ENCODE results near the gene RPL28. TPM values are rescaled to one million over a fixed set of nuclear protein-coding genes. Genes with fewer than 3 reads are reported as not detected.
A peak's percentile ranks its signal among the peaks of the same experiment; 100 is the strongest.

RPL28 gene
- total RNA-seq, 2 donors from 2014 or later = 1,672 to 1,902 TPM

- Mint-ChIP-seq H3K27ac (no peak overlapping the region), H3K4me1 (peaks cover 7% of the 10 kb centered on the region), H3K27me3 (ENCODE audit: insufficient read depth) (peaks cover 55% of the 10 kb centered on the region), H3K36me3 (ENCODE audit: low read depth) (no peaks in the 10 kb centered on the region), H3K4me3 (no peak overlapping the region), H3K9me3 (peaks cover 3% of the 10 kb centered on the region)
- no peak for TF ChIP-seq CTCF (conservative IDR thresholded peaks at IDR 0.05)
- Histone ChIP-seq H3K9me3 (ENCODE audit: control insufficient read depth, low read length) (no peaks in the 10 kb centered on the region), H3K4me3 (ENCODE audit: low read length) (no peak overlapping the region), H3K4me1 (ENCODE audit: control insufficient read depth, insufficient read depth, low read length) (no peaks in the 10 kb centered on the region), H3K27ac (ENCODE audit: low read depth, low read length) (no peak overlapping the region), H3K36me3 (ENCODE audit: control insufficient read depth, insufficient read depth, low read length) (no peaks in the 10 kb centered on the region), H3K9ac (ENCODE audit: extremely low read depth, low read length, poor library complexity, severe bottlenecking) (no peak overlapping the region), H3K27me3 (ENCODE audit: control insufficient read depth, insufficient read depth, low read length, poor library complexity, severe bottlenecking) (peaks cover 79% of the 10 kb centered on the region)
- no peak for DNase-seq
- 73 to 75% methylated on average over 4 to 5 of the region's 5 CpGs for WGBS, 2 experiments (ENCODE audit: insufficient coverage in 1 of 2, insufficient read length in 1 of 2)
These were observed 53.3 kb downstream of the RPL28 start for GRCh38 chr19:55439052-55439451.

GRCh38 chr19:55440411-55441105, 54.8 kb downstream of the RPL28 start:
- peaks cover 3% of the 10 kb centered on the region for H3K9me3 Mint-ChIP-seq
- no peak for TF ChIP-seq CTCF (conservative IDR thresholded peaks at IDR 0.05)
- Histone ChIP-seq H3K9me3 (ENCODE audit: control insufficient read depth, low read length) (no peaks in the 10 kb centered on the region), H3K36me3 (ENCODE audit: control insufficient read depth, insufficient read depth, low read length) (no peaks in the 10 kb centered on the region), H3K27ac (ENCODE audit: low read depth, low read length) (no peak overlapping the region), H3K9ac (ENCODE audit: extremely low read depth, low read length, poor library complexity, severe bottlenecking) (no peak overlapping the region), H3K27me3 (ENCODE audit: control insufficient read depth, insufficient read depth, low read length, poor library complexity, severe bottlenecking) (peaks cover 81% of the 10 kb centered on the region), H3K4me1 (ENCODE audit: control insufficient read depth, insufficient read depth, low read length) (no peaks in the 10 kb centered on the region), H3K4me3 (ENCODE audit: low read length) (no peak overlapping the region)
- 17 to 18% methylated on average over 12 to 39 of the region's 39 CpGs for WGBS, 2 experiments (ENCODE audit: insufficient coverage in 1 of 2, insufficient read length in 1 of 2)
- no peak overlapping the region for H3K27ac Mint-ChIP-seq
- no peaks in the 10 kb centered on the region for H3K36me3 Mint-ChIP-seq (ENCODE audit: low read depth)
- H3K4me3 Mint-ChIP-seq = no peak overlapping the region
- H3K27me3 Mint-ChIP-seq (ENCODE audit: insufficient read depth) = peaks cover 55% of the 10 kb centered on the region
- DNase-seq = peak; percentile 91
- H3K4me1 Mint-ChIP-seq = peaks cover 7% of the 10 kb centered on the region

GRCh38 chr19:55441319-55441691, 55.6 kb downstream of the RPL28 start:
- Mint-ChIP-seq H3K27ac (no peak overlapping the region), H3K4me1 (peaks cover 7% of the 10 kb centered on the region), H3K27me3 (ENCODE audit: insufficient read depth) (peaks cover 55% of the 10 kb centered on the region), H3K4me3 (no peak overlapping the region), H3K36me3 (ENCODE audit: low read depth) (no peaks in the 10 kb centered on the region), H3K9me3 (peaks cover 3% of the 10 kb centered on the region)
- H3K9ac ChIP-seq (ENCODE audit: extremely low read depth, low read length, poor library complexity, severe bottlenecking) = no peak overlapping the region
- no peak for TF ChIP-seq CTCF (conservative IDR thresholded peaks at IDR 0.05)
- no peak overlapping the region for H3K4me3 ChIP-seq (ENCODE audit: low read length)
- WGBS, 2 experiments (ENCODE audit: insufficient coverage in 1 of 2, insufficient read length in 1 of 2) = 8 to 14% methylated on average over 18 to 21 of the region's 21 CpGs
- no peak overlapping the region for H3K27ac ChIP-seq (ENCODE audit: low read depth, low read length)
- H3K27me3 ChIP-seq (ENCODE audit: control insufficient read depth, insufficient read depth, low read length, poor library complexity, severe bottlenecking) = peaks cover 88% of the 10 kb centered on the region
- no peaks in the 10 kb centered on the region for H3K9me3 ChIP-seq (ENCODE audit: control insufficient read depth, low read length)
- no peaks in the 10 kb centered on the region for H3K4me1 ChIP-seq (ENCODE audit: control insufficient read depth, insufficient read depth, low read length)
- H3K36me3 ChIP-seq (ENCODE audit: control insufficient read depth, insufficient read depth, low read length) = no peaks in the 10 kb centered on the region
- DNase-seq = no peak
